MM.1S (cell line): Measurements from ENCODE around the gene SELENON.

Experiments used
- DNase-seq: peaks from one replicate; pipeline ENCODE4 v3.0.0-alpha.2; 2015
- H2AFZ ChIP-seq: fragments of 300-600 bp; sonication (generic); 2 replicates; pipeline ENCODE4 v1.6.0; 2016; ENCODE audit warnings: antibody characterized with exemption, low read length
- H3F3A ChIP-seq: fragments of 300-600 bp; sonication (generic); 2 replicates; pipeline ENCODE4 v1.6.1; 2016; ENCODE audit warnings: mild to moderate bottlenecking, antibody characterized with exemption, low read length, moderate library complexity, mixed read lengths; ENCODE audit not compliant: insufficient read depth
- H3K27ac ChIP-seq: fragments of 300-600 bp; sonication (generic); 2 replicates; pipeline ENCODE4 v1.5.1; 2016; ENCODE audit warnings: mild to moderate bottlenecking, low read length
- H3K27me3 ChIP-seq: fragments of 300-600 bp; sonication (generic); replicated peaks from 2 replicates; pipeline ENCODE4 v1.6.0; 2016; ENCODE audit warnings: low read length; ENCODE audit not compliant: insufficient read depth
- H3K36me3 ChIP-seq: fragments of 300-600 bp; sonication (generic); replicated peaks from 2 replicates; pipeline ENCODE4 v1.6.1; 2016; ENCODE audit warnings: mild to moderate bottlenecking, low read length, mixed read lengths; ENCODE audit not compliant: insufficient read depth
- H3K4me1 ChIP-seq: fragments of 300-600 bp; sonication (generic); 2 replicates; pipeline ENCODE4 v1.6.1; 2016; ENCODE audit warnings: low read length, mixed read lengths
- H3K4me2 ChIP-seq: fragments of 300-600 bp; sonication (generic); 2 replicates; pipeline ENCODE4 v1.6.0; 2016; ENCODE audit warnings: low read depth, low read length
- H3K4me3 ChIP-seq: fragments of 300-600 bp; sonication (generic); 2 replicates; pipeline ENCODE4 v1.5.1; 2016; ENCODE audit warnings: low read length, mixed read lengths
- H3K79me2 ChIP-seq: fragments of 300-600 bp; sonication (generic); 2 replicates; pipeline ENCODE4 v1.6.1; 2016; ENCODE audit warnings: mixed run types, low read length, mixed read lengths
- H3K9ac ChIP-seq: fragments of 300-600 bp; sonication (generic); 2 replicates; pipeline ENCODE4 v1.6.1; 2016; ENCODE audit warnings: low read length, mixed read lengths
- H3K9me2 ChIP-seq: fragments of 300-600 bp; sonication (generic); replicated peaks from 2 replicates; pipeline ENCODE4 v1.6.1; 2016; ENCODE audit warnings: mild to moderate bottlenecking, low read length, mixed read lengths; ENCODE audit not compliant: insufficient read depth
- H3K9me3 ChIP-seq: fragments of 300-600 bp; sonication (generic); replicated peaks from 2 replicates; pipeline ENCODE4 v1.6.1; 2016; ENCODE audit warnings: mild to moderate bottlenecking, low read length, mixed read lengths; ENCODE audit not compliant: insufficient read depth
- H4K20me1 ChIP-seq: fragments of 300-600 bp; sonication (generic); 2 replicates; pipeline ENCODE4 v1.6.1; 2016; ENCODE audit warnings: mild to moderate bottlenecking, low read length, moderate library complexity, mixed read lengths; ENCODE audit not compliant: insufficient read depth
- EZH2 ChIP-seq: fragments of 300-600 bp; sonication (generic); optimal IDR thresholded peaks from 2 replicates; pipeline ENCODE3; 2017; ENCODE audit warnings: low read depth, mild to moderate bottlenecking, antibody characterized with exemption, low read length, mixed read lengths
- EZH2phosphoT487 ChIP-seq: fragments of 300-600 bp; sonication (generic); IDR thresholded peaks from 2 replicates; pipeline ENCODE4 v1.6.1; 2018; ENCODE audit warnings: antibody characterized with exemption, low read length
- TF ChIP-seq, protein P1 (sequence below): fragments of 300-600 bp; sonication (generic); IDR thresholded peaks from 2 replicates; pipeline ENCODE4 v1.5.1; 2016; ENCODE audit warnings: antibody characterized with exemption, low read length, mixed read lengths

The SELENON gene

GRCh38 chr1:25784575-25785051 lies 15.4 kb upstream of the SELENON start:
- Histone ChIP-seq H3K79me2 (no peaks in the 10 kb centered on the region), H3K9me3 (no peaks in the 10 kb centered on the region), H2AFZ (no peak overlapping the region), H3K27me3 (no peaks in the 10 kb centered on the region), H3K36me3 (no peaks in the 10 kb centered on the region), H3K9me2 (no peaks in the 10 kb centered on the region), H3K4me3 (no peak overlapping the region), H3K27ac (no peak overlapping the region), H3K4me1 (0 out of 2 replicates have a peak, but pooled peaks cover 6% of the 10 kb centered on the region), H3K4me2 (no peak overlapping the region), H3F3A (no peaks in the 10 kb centered on the region), H4K20me1 (no peaks in the 10 kb centered on the region), H3K9ac (no peak overlapping the region)
- no peak for DNase-seq
- no peak for TF ChIP-seq EZH2
- TF ChIP-seq, protein P1, sequence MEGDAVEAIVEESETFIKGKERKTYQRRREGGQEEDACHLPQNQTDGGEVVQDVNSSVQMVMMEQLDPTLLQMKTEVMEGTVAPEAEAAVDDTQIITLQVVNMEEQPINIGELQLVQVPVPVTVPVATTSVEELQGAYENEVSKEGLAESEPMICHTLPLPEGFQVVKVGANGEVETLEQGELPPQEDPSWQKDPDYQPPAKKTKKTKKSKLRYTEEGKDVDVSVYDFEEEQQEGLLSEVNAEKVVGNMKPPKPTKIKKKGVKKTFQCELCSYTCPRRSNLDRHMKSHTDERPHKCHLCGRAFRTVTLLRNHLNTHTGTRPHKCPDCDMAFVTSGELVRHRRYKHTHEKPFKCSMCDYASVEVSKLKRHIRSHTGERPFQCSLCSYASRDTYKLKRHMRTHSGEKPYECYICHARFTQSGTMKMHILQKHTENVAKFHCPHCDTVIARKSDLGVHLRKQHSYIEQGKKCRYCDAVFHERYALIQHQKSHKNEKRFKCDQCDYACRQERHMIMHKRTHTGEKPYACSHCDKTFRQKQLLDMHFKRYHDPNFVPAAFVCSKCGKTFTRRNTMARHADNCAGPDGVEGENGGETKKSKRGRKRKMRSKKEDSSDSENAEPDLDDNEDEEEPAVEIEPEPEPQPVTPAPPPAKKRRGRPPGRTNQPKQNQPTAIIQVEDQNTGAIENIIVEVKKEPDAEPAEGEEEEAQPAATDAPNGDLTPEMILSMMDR, result no peak
- no peak for TF ChIP-seq EZH2phosphoT487

- Histone ChIP-seq H3K36me3 (no peaks in the 10 kb centered on the region), H4K20me1 (no peaks in the 10 kb centered on the region), H3K9ac (no peak overlapping the region), H3K27ac (no peak overlapping the region), H3K27me3 (no peaks in the 10 kb centered on the region), H3K4me1 (0 out of 2 replicates have a peak, but pooled peaks cover 6% of the 10 kb centered on the region), H3K79me2 (no peaks in the 10 kb centered on the region), H3K9me3 (no peaks in the 10 kb centered on the region), H3K4me2 (no peak overlapping the region), H3F3A (no peaks in the 10 kb centered on the region), H2AFZ (no peak overlapping the region), H3K9me2 (no peaks in the 10 kb centered on the region), H3K4me3 (no peak overlapping the region)
- TF ChIP-seq EZH2phosphoT487 (no peak), EZH2 (no peak)
- TF ChIP-seq, protein P1, result no peak
- DNase-seq, result no peak
Measured at GRCh38 chr1:25785333-25786067, 14.5 kb upstream of the SELENON start.

- Histone ChIP-seq H2AFZ (no peak overlapping the region), H3K4me2 (no peak overlapping the region), H3K27me3 (no peaks in the 10 kb centered on the region), H4K20me1 (no peaks in the 10 kb centered on the region), H3K36me3 (no peaks in the 10 kb centered on the region), H3K4me3 (no peak overlapping the region), H3K4me1 (0 out of 2 replicates have a peak, but pooled peaks cover 6% of the 10 kb centered on the region), H3K27ac (no peak overlapping the region), H3K9me3 (no peaks in the 10 kb centered on the region), H3K9ac (no peak overlapping the region), H3K79me2 (no peaks in the 10 kb centered on the region), H3F3A (no peaks in the 10 kb centered on the region), H3K9me2 (no peaks in the 10 kb centered on the region)
- TF ChIP-seq EZH2phosphoT487, result no peak
- TF ChIP-seq, protein P1, result no peak
- TF ChIP-seq EZH2, result no peak
- no peak for DNase-seq
Measured at GRCh38 chr1:25786887-25787759, 12.9 kb upstream of the SELENON start.
